ENCODE data around the gene SP4.

Gene SP4

GRCh38 chr7:21427871-21428658 is at the start of gene SP4:
Gene SP4, plus strand, starts transcription at chr7:21428083. Its CDS starts 169 bp downstream, at chr7:21428252.
- DNase-seq: peak; percentile 97

GRCh38 chr7:21383227-21384220 is 44.4 kb upstream of the SP4 start:
- no peak for DNase-seq

- no peak for DNase-seq
Measured at GRCh38 chr7:21393937-21394336, 33.9 kb upstream of the SP4 start.

- no peak for DNase-seq
Measured at GRCh38 chr7:21401944-21402343, 25.9 kb upstream of the SP4 start.

GRCh38 chr7:21407796-21408480 is 19.9 kb upstream of the SP4 start:
- DNase-seq: no peak

GRCh38 chr7:21408481-21408820 is 19.4 kb upstream of the SP4 start:
- DNase-seq: no peak

GRCh38 chr7:21412410-21412851 is 15.5 kb upstream of the SP4 start:
- DNase-seq: no peak

- no peak for DNase-seq
Measured at GRCh38 chr7:21412957-21413356, 14.9 kb upstream of the SP4 start.

GRCh38 chr7:21413502-21413901 is 14.4 kb upstream of the SP4 start:
- DNase-seq: no peak

- DNase-seq: no peak
Measured at GRCh38 chr7:21414795-21415393, 13.0 kb upstream of the SP4 start.

- no peak for DNase-seq
Measured at GRCh38 chr7:21417647-21418046, 10.2 kb upstream of the SP4 start.

GRCh38 chr7:21422751-21423150 is 5.1 kb upstream of the SP4 start:
- DNase-seq: no peak

- DNase-seq: no peak
Measured at GRCh38 chr7:21425290-21425689, 2.6 kb upstream of the SP4 start.

GRCh38 chr7:21426286-21427181 is 1.3 kb upstream of the SP4 start:
- no peak for DNase-seq

GRCh38 chr7:21427182-21427870 is 557 bp upstream of the SP4 start:
- peak; percentile 98 for DNase-seq

- no peak for DNase-seq
Measured at GRCh38 chr7:21428659-21428941, 717 bp downstream of the SP4 start.

GRCh38 chr7:21429021-21429420 is 1.1 kb downstream of the SP4 start:
- no peak for DNase-seq

- DNase-seq: no peak
Measured at GRCh38 chr7:21429786-21430574, 2.1 kb downstream of the SP4 start.

GRCh38 chr7:21430575-21430954 is 2.7 kb downstream of the SP4 start:
- DNase-seq: no peak

GRCh38 chr7:21443149-21443841 is 15.4 kb downstream of the SP4 start:
- DNase-seq: no peak
